ENCODE data around the gene XKR7.

The XKR7 gene

DNA sequence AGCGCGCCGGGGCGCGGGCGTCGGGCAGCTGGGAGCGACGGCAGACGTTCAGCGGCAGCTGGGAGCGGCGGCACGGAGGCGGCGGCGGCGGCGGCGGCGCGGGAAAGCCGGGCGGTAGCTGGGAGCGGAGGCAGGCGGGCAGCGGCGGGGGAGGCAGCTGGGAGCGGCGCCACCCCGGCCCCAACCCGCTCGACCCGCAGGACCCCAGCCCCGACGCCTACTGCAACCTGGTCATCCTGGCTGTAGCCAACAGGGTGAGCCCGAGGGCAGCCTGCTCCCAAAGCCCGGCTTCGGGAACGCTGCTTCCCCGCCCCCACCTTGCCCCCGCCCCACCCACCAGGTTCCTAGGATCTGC, 51.2 kb downstream of the XKR7 start:
- ATAC-seq = no peak; the same call in 2 of the 3 replicates
- no peak for TF ChIP-seq PPARA (CRISPR knock-in tag; IDR thresholded peaks at IDR 0.05; ENCODE audit: borderline replicate concordance)
- TF ChIP-seq, protein P1, sequence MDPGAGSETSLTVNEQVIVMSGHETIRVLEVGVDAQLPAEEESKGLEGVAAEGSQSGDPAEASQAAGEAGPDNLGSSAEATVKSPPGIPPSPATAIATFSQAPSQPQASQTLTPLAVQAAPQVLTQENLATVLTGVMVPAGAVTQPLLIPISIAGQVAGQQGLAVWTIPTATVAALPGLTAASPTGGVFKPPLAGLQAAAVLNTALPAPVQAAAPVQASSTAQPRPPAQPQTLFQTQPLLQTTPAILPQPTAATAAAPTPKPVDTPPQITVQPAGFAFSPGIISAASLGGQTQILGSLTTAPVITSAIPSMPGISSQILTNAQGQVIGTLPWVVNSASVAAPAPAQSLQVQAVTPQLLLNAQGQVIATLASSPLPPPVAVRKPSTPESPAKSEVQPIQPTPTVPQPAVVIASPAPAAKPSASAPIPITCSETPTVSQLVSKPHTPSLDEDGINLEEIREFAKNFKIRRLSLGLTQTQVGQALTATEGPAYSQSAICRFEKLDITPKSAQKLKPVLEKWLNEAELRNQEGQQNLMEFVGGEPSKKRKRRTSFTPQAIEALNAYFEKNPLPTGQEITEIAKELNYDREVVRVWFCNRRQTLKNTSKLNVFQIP (CRISPR knock-in tag; IDR thresholded peaks at IDR 0.05; ENCODE audit: borderline replicate concordance, low read depth) = no peak
- TF ChIP-seq, protein P2, sequence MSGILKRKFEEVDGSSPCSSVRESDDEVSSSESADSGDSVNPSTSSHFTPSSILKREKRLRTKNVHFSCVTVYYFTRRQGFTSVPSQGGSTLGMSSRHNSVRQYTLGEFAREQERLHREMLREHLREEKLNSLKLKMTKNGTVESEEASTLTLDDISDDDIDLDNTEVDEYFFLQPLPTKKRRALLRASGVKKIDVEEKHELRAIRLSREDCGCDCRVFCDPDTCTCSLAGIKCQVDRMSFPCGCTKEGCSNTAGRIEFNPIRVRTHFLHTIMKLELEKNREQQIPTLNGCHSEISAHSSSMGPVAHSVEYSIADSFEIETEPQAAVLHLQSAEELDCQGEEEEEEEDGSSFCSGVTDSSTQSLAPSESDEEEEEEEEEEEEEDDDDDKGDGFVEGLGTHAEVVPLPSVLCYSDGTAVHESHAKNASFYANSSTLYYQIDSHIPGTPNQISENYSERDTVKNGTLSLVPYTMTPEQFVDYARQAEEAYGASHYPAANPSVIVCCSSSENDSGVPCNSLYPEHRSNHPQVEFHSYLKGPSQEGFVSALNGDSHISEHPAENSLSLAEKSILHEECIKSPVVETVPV (CRISPR knock-in tag; IDR thresholded peaks at IDR 0.05) = no peak
- TF ChIP-seq, protein P3, sequence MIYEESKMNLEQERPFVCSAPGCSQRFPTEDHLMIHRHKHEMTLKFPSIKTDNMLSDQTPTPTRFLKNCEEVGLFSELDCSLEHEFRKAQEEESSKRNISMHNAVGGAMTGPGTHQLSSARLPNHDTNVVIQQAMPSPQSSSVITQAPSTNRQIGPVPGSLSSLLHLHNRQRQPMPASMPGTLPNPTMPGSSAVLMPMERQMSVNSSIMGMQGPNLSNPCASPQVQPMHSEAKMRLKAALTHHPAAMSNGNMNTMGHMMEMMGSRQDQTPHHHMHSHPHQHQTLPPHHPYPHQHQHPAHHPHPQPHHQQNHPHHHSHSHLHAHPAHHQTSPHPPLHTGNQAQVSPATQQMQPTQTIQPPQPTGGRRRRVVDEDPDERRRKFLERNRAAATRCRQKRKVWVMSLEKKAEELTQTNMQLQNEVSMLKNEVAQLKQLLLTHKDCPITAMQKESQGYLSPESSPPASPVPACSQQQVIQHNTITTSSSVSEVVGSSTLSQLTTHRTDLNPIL (CRISPR knock-in tag; IDR thresholded peaks at IDR 0.05; ENCODE audit: low read depth) = no peak
- no peak for TF ChIP-seq CSDC2 (CRISPR knock-in tag; IDR thresholded peaks at IDR 0.05)
- TF ChIP-seq, protein P4, sequence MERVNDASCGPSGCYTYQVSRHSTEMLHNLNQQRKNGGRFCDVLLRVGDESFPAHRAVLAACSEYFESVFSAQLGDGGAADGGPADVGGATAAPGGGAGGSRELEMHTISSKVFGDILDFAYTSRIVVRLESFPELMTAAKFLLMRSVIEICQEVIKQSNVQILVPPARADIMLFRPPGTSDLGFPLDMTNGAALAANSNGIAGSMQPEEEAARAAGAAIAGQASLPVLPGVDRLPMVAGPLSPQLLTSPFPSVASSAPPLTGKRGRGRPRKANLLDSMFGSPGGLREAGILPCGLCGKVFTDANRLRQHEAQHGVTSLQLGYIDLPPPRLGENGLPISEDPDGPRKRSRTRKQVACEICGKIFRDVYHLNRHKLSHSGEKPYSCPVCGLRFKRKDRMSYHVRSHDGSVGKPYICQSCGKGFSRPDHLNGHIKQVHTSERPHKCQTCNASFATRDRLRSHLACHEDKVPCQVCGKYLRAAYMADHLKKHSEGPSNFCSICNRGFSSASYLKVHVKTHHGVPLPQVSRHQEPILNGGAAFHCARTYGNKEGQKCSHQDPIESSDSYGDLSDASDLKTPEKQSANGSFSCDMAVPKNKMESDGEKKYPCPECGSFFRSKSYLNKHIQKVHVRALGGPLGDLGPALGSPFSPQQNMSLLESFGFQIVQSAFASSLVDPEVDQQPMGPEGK (CRISPR knock-in tag; IDR thresholded peaks at IDR 0.05; ENCODE audit: borderline replicate concordance) = no peak
- TF ChIP-seq TCF4 (CRISPR knock-in tag; IDR thresholded peaks at IDR 0.05; ENCODE audit: borderline replicate concordance) = no peak
- TF ChIP-seq ISL1 (CRISPR knock-in tag; IDR thresholded peaks at IDR 0.05) = no peak

DNA sequence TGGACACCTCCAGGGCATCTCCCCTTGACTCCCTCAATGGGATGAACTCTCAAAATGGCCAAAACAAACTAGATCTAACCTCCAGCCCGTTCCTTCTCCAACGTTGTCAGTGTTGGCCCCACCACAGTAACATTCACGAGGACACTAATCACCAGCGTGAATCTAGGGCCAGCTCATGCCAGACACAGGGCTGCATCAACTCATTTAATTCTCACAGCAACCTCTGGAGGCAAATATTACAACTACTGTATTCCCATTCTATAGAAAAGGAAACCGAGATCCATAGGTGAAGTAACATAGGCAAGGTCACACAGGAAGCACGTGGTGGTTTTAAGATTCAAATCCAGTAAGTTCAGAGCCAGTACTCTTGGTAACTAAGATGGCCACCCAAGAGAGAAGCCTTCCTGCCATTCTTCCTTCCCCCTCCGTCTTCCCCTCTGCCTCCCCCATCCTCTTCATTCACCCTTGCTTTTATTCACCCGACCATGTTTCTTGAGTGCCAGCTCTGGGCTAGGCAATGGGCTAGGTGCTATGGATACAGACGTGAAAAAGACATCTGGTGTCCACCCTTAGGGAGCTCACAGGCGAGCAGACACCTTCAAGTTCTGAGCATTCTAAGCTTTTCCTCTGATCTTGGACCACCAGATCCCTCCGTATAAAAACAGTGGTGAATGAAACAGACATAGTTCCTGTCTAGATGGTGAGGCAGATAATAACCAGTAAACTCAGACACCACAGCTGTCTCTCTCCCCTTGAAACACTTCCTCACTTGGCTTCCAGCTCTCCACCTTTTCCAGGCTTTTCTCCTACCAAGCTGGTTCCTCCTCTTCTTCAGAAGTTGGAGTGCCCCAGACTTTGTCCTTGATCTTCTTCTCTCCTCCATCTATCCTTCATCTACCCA, 51.9 kb downstream of the XKR7 start:
- TF ChIP-seq TCF4 (CRISPR knock-in tag; IDR thresholded peaks at IDR 0.05; ENCODE audit: borderline replicate concordance) (no peak), SNAI2 (CRISPR knock-in tag; IDR thresholded peaks at IDR 0.05) (no peak), ZNF8 (CRISPR knock-in tag; IDR thresholded peaks at IDR 0.05) (no peak), TOX (CRISPR knock-in tag; IDR thresholded peaks at IDR 0.05; ENCODE audit: borderline replicate concordance) (no peak), GLIS3 (CRISPR knock-in tag; IDR thresholded peaks at IDR 0.05) (no peak), RARB (CRISPR knock-in tag; IDR thresholded peaks at IDR 0.05) (no peak), ARNTL (CRISPR knock-in tag; IDR thresholded peaks at IDR 0.05; ENCODE audit: borderline replicate concordance, low read depth) (no peak), PPARA (CRISPR knock-in tag; IDR thresholded peaks at IDR 0.05; ENCODE audit: borderline replicate concordance) (no peak), ZFP3 (CRISPR knock-in tag; IDR thresholded peaks at IDR 0.05) (no peak), ZNF565 (CRISPR knock-in tag; conservative IDR thresholded peaks at IDR 0.05; ENCODE audit: low read depth) (no peak), ZNF70 (CRISPR knock-in tag; IDR thresholded peaks at IDR 0.05) (no peak), CSDC2 (CRISPR knock-in tag; IDR thresholded peaks at IDR 0.05) (no peak), ESRRG (CRISPR knock-in tag; IDR thresholded peaks at IDR 0.05) (no peak), OSR1 (CRISPR knock-in tag; IDR thresholded peaks at IDR 0.05) (no peak)
- TF ChIP-seq, protein P3 (CRISPR knock-in tag; IDR thresholded peaks at IDR 0.05; ENCODE audit: low read depth) = no peak
- TF ChIP-seq, protein P5, sequence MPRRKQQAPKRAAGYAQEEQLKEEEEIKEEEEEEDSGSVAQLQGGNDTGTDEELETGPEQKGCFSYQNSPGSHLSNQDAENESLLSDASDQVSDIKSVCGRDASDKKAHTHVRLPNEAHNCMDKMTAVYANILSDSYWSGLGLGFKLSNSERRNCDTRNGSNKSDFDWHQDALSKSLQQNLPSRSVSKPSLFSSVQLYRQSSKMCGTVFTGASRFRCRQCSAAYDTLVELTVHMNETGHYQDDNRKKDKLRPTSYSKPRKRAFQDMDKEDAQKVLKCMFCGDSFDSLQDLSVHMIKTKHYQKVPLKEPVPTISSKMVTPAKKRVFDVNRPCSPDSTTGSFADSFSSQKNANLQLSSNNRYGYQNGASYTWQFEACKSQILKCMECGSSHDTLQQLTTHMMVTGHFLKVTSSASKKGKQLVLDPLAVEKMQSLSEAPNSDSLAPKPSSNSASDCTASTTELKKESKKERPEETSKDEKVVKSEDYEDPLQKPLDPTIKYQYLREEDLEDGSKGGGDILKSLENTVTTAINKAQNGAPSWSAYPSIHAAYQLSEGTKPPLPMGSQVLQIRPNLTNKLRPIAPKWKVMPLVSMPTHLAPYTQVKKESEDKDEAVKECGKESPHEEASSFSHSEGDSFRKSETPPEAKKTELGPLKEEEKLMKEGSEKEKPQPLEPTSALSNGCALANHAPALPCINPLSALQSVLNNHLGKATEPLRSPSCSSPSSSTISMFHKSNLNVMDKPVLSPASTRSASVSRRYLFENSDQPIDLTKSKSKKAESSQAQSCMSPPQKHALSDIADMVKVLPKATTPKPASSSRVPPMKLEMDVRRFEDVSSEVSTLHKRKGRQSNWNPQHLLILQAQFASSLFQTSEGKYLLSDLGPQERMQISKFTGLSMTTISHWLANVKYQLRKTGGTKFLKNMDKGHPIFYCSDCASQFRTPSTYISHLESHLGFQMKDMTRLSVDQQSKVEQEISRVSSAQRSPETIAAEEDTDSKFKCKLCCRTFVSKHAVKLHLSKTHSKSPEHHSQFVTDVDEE (CRISPR knock-in tag; IDR thresholded peaks at IDR 0.05) = no peak
- ATAC-seq = no peak
